MM.1S (cell line): ENCODE measurements around the gene RBBP9.
"Not testable (repeated sequence)": the region's sequence is repeated elsewhere in the genome, so short reads cannot be mapped to it uniquely, and the experiment has no call there.

ENCODE experiments used
- DNase-seq: peaks from one replicate; pipeline ENCODE4 v3.0.0-alpha.2; 2015
- H2AFZ ChIP-seq: fragments of 300-600 bp; sonication (generic); 2 replicates; pipeline ENCODE4 v1.6.0; 2016; ENCODE audit warnings: antibody characterized with exemption, low read length
- H3F3A ChIP-seq: fragments of 300-600 bp; sonication (generic); 2 replicates; pipeline ENCODE4 v1.6.1; 2016; ENCODE audit warnings: mild to moderate bottlenecking, antibody characterized with exemption, low read length, moderate library complexity, mixed read lengths; ENCODE audit not compliant: insufficient read depth
- H3K27ac ChIP-seq: fragments of 300-600 bp; sonication (generic); 2 replicates; pipeline ENCODE4 v1.5.1; 2016; ENCODE audit warnings: mild to moderate bottlenecking, low read length
- H3K27me3 ChIP-seq: fragments of 300-600 bp; sonication (generic); replicated peaks from 2 replicates; pipeline ENCODE4 v1.6.0; 2016; ENCODE audit warnings: low read length; ENCODE audit not compliant: insufficient read depth
- H3K36me3 ChIP-seq: fragments of 300-600 bp; sonication (generic); replicated peaks from 2 replicates; pipeline ENCODE4 v1.6.1; 2016; ENCODE audit warnings: mild to moderate bottlenecking, low read length, mixed read lengths; ENCODE audit not compliant: insufficient read depth
- H3K4me1 ChIP-seq: fragments of 300-600 bp; sonication (generic); 2 replicates; pipeline ENCODE4 v1.6.1; 2016; ENCODE audit warnings: low read length, mixed read lengths
- H3K4me2 ChIP-seq: fragments of 300-600 bp; sonication (generic); 2 replicates; pipeline ENCODE4 v1.6.0; 2016; ENCODE audit warnings: low read depth, low read length
- H3K4me3 ChIP-seq: fragments of 300-600 bp; sonication (generic); 2 replicates; pipeline ENCODE4 v1.5.1; 2016; ENCODE audit warnings: low read length, mixed read lengths
- H3K79me2 ChIP-seq: fragments of 300-600 bp; sonication (generic); 2 replicates; pipeline ENCODE4 v1.6.1; 2016; ENCODE audit warnings: mixed run types, low read length, mixed read lengths
- H3K9ac ChIP-seq: fragments of 300-600 bp; sonication (generic); 2 replicates; pipeline ENCODE4 v1.6.1; 2016; ENCODE audit warnings: low read length, mixed read lengths
- H3K9me2 ChIP-seq: fragments of 300-600 bp; sonication (generic); replicated peaks from 2 replicates; pipeline ENCODE4 v1.6.1; 2016; ENCODE audit warnings: mild to moderate bottlenecking, low read length, mixed read lengths; ENCODE audit not compliant: insufficient read depth
- H3K9me3 ChIP-seq: fragments of 300-600 bp; sonication (generic); replicated peaks from 2 replicates; pipeline ENCODE4 v1.6.1; 2016; ENCODE audit warnings: mild to moderate bottlenecking, low read length, mixed read lengths; ENCODE audit not compliant: insufficient read depth
- H4K20me1 ChIP-seq: fragments of 300-600 bp; sonication (generic); 2 replicates; pipeline ENCODE4 v1.6.1; 2016; ENCODE audit warnings: mild to moderate bottlenecking, low read length, moderate library complexity, mixed read lengths; ENCODE audit not compliant: insufficient read depth
- CTCF ChIP-seq: fragments of 300-600 bp; sonication (generic); IDR thresholded peaks from 2 replicates; pipeline ENCODE4 v1.5.1; 2016; ENCODE audit warnings: antibody characterized with exemption, low read length, mixed read lengths
- EZH2 ChIP-seq: fragments of 300-600 bp; sonication (generic); optimal IDR thresholded peaks from 2 replicates; pipeline ENCODE3; 2017; ENCODE audit warnings: low read depth, mild to moderate bottlenecking, antibody characterized with exemption, low read length, mixed read lengths
- EZH2phosphoT487 ChIP-seq: fragments of 300-600 bp; sonication (generic); IDR thresholded peaks from 2 replicates; pipeline ENCODE4 v1.6.1; 2018; ENCODE audit warnings: antibody characterized with exemption, low read length

Gene RBBP9

GRCh38 chr20:18507218-18508191, 10.5 kb upstream of the RBBP9 start, which contains the start of gene SEC23B:
SEC23B (plus strand) TSS chr20:18507940; CDS start chr20:18510836, 2,896 bp downstream.
- TF ChIP-seq EZH2phosphoT487 (no peak), EZH2 (no peak), CTCF (no peak)
- peak within 1 kb of the TSS; percentile 98 for H3K27ac ChIP-seq
- peak within 1 kb of the TSS; percentile 97 for H3K4me3 ChIP-seq
- H4K20me1 ChIP-seq: no peaks in the 10 kb centered on the region
- no peaks in the 10 kb centered on the region for H3K27me3 ChIP-seq
- peaks cover 6% of the 10 kb centered on the region for H3F3A ChIP-seq
- DNase-seq: peak; percentile 98
- H3K9ac ChIP-seq: peak within 1 kb of the TSS; percentile 97
- H3K36me3 ChIP-seq: no peaks in the 10 kb centered on the region; the same call in 1 of the 2 replicates
- peak within 1 kb of the TSS; percentile 67 for H2AFZ ChIP-seq
- peak within 1 kb of the TSS; percentile 76 for H3K4me2 ChIP-seq
- H3K9me2 ChIP-seq: no peaks in the 10 kb centered on the region
- H3K4me1 ChIP-seq: peaks cover 20% of the 10 kb centered on the region; the same call in 1 of the 2 replicates
- peaks cover 40% of the 10 kb centered on the region for H3K79me2 ChIP-seq
- H3K9me3 ChIP-seq: no peaks in the 10 kb centered on the region

- peaks cover 6% of the 10 kb centered on the region for H3F3A ChIP-seq
- TF ChIP-seq EZH2 (no peak), CTCF (no peak), EZH2phosphoT487 (no peak)
- H3K9ac ChIP-seq: peak overlapping the region; percentile 97
Observed at GRCh38 chr20:18506744-18507143, 9.7 kb upstream of the RBBP9 start.

GRCh38 chr20:18504479-18505060, 7.5 kb upstream of the RBBP9 start:
- Histone ChIP-seq H3K4me2 (no peak overlapping the region), H2AFZ (no peak overlapping the region), H4K20me1 (no peaks in the 10 kb centered on the region), H3K4me1 (peaks cover 11% of the 10 kb centered on the region; the same call in 1 of the 2 replicates), H3K27ac (no peak overlapping the region), H3K4me3 (no peak overlapping the region), H3K79me2 (peaks cover 18% of the 10 kb centered on the region), H3K9me3 (no peaks in the 10 kb centered on the region), H3K9me2 (no peaks in the 10 kb centered on the region), H3K27me3 (no peaks in the 10 kb centered on the region), H3F3A (peaks cover 6% of the 10 kb centered on the region), H3K36me3 (no peaks in the 10 kb centered on the region), H3K9ac (no peak overlapping the region)
- no peak for TF ChIP-seq EZH2
- TF ChIP-seq CTCF: no peak
- no peak for TF ChIP-seq EZH2phosphoT487
- no peak for DNase-seq

More at GRCh38 chr20:18506744-18507143, 9.7 kb upstream of the RBBP9 start:
- H4K20me1 ChIP-seq: no peaks in the 10 kb centered on the region
- no peaks in the 10 kb centered on the region for H3K27me3 ChIP-seq
- no peaks in the 10 kb centered on the region for H3K9me2 ChIP-seq
- H3K27ac ChIP-seq: peak overlapping the region; percentile 98
- peak overlapping the region; percentile 76 for H3K4me2 ChIP-seq
- no peaks in the 10 kb centered on the region for H3K9me3 ChIP-seq
- peaks cover 20% of the 10 kb centered on the region; the same call in 1 of the 2 replicates for H3K4me1 ChIP-seq
- H3K36me3 ChIP-seq: no peaks in the 10 kb centered on the region; the same call in 1 of the 2 replicates
- no peak for DNase-seq
- H2AFZ ChIP-seq: peak overlapping the region; percentile 67
- H3K4me3 ChIP-seq: peak overlapping the region; percentile 97
- H3K79me2 ChIP-seq: peaks cover 36% of the 10 kb centered on the region

- not testable (repeated sequence) for H3K4me1 ChIP-seq, H3K36me3 ChIP-seq, H3K27me3 ChIP-seq, H3K27ac ChIP-seq, H3K9me2 ChIP-seq, H3K9ac ChIP-seq, H2AFZ ChIP-seq, H3K4me3 ChIP-seq, DNase-seq, H3K79me2 ChIP-seq, H4K20me1 ChIP-seq, H3K4me2 ChIP-seq, H3F3A ChIP-seq, H3K9me3 ChIP-seq
Observed at GRCh38 chr20:18501672-18502071, 4.6 kb upstream of the RBBP9 start.
